Measurements from ENCODE around the gene EFHC2.

Gene EFHC2

GRCh38 chrX:44147130-44147529 lies 196.3 kb downstream of the EFHC2 start:
- no peak for DNase-seq (ENCODE audit: low read depth)

- no peak for DNase-seq (ENCODE audit: low read depth)
These were observed 199.1 kb downstream of the EFHC2 start for GRCh38 chrX:44144177-44144945.

GRCh38 chrX:44143061-44143602 lies 200.3 kb downstream of the EFHC2 start:
- DNase-seq (ENCODE audit: low read depth) = no peak

- DNase-seq (ENCODE audit: low read depth) = no peak
These were observed 213.3 kb downstream of the EFHC2 start for GRCh38 chrX:44130189-44130588.

- no peak for DNase-seq (ENCODE audit: low read depth)
These were observed 230.1 kb downstream of the EFHC2 start for GRCh38 chrX:44113337-44113736.

GRCh38 chrX:44106864-44107263 lies 236.6 kb downstream of the EFHC2 start:
- no peak for DNase-seq (ENCODE audit: low read depth)

- DNase-seq (ENCODE audit: low read depth) = no peak
These were observed 238.1 kb downstream of the EFHC2 start for GRCh38 chrX:44105228-44105913.

- DNase-seq (ENCODE audit: low read depth) = no peak
These were observed 238.8 kb downstream of the EFHC2 start for GRCh38 chrX:44104699-44105098.

GRCh38 chrX:44101281-44101680 lies 242.2 kb downstream of the EFHC2 start:
- DNase-seq (ENCODE audit: low read depth) = no peak

GRCh38 chrX:44099366-44099765 lies 244.1 kb downstream of the EFHC2 start:
- no peak for DNase-seq (ENCODE audit: low read depth)
